Neural cell (in vitro differentiated cells): ENCODE data around the gene SVEP1.

Experiments used
- CTCF ChIP-seq: fragments of 450-650 bp; IDR thresholded peaks from 2 replicates; pipeline ENCODE4 v1.5.1; 2014; ENCODE audit warnings: antibody characterized with exemption, mild to moderate bottlenecking, moderate library complexity; ENCODE audit not compliant: poor library complexity, severe bottlenecking
- EP300 ChIP-seq: fragments of 450-650 bp; conservative IDR thresholded peaks from 2 replicates; pipeline ENCODE4 v1.6.1; 2014; ENCODE audit warnings: antibody characterized with exemption, mild to moderate bottlenecking, moderate library complexity; ENCODE audit not compliant: poor library complexity, severe bottlenecking
- EZH2 ChIP-seq: fragments of 200-600, 300-800 bp; shearing (Covaris generic), sonication (generic); IDR thresholded peaks from 2 replicates; pipeline ENCODE4 v1.6.1; 2014; ENCODE audit warnings: antibody characterized with exemption, low read length, borderline replicate concordance, mild to moderate bottlenecking; ENCODE audit not compliant: insufficient read depth, poor library complexity, severe bottlenecking
- POLR2AphosphoS5 ChIP-seq: IDR thresholded peaks from 2 replicates; pipeline ENCODE4 v1.6.1; 2012
- RAD21 ChIP-seq: fragments of 450-650 bp; conservative IDR thresholded peaks from 2 replicates; pipeline ENCODE4 v1.6.1; 2014; ENCODE audit warnings: antibody characterized with exemption, mild to moderate bottlenecking, moderate library complexity
- REST ChIP-seq: IDR thresholded peaks from 2 replicates; pipeline ENCODE4 v1.6.1; 2012; ENCODE audit warnings: borderline replicate concordance

- no peak for TF ChIP-seq POLR2AphosphoS5
- TF ChIP-seq EZH2, result no peak
- no peak for TF ChIP-seq CTCF
- TF ChIP-seq REST, result no peak
- no peak for TF ChIP-seq RAD21
- TF ChIP-seq EP300, result no peak
These were observed 47.8 kb downstream of the SVEP1 start for GRCh38 chr9:110531776-110532175.
